Immature natural killer cell (primary cell): Measurements from ENCODE around the gene TRAF3IP1. TPM values are rescaled to one million over a fixed set of nuclear protein-coding genes. Genes with fewer than 3 reads are reported as not detected.
"Not testable (repeated sequence)": the region's sequence is repeated elsewhere in the genome, so short reads cannot be mapped to it uniquely, and the experiment has no call there.

Source experiments
- DNase-seq, 3 donors: peaks; one replicate each; pipeline ENCODE4 v3.0.0; 2022; ENCODE audit warnings: mixed read lengths in 1 of 3
- H3K27ac Mint-ChIP-seq, 6 donors: one replicate each; pipeline ENCODE4 v1.8.0; 2020; ENCODE audit warnings: mixed read lengths in 6 of 6, mild to moderate bottlenecking in 5 of 6, inconsistent platforms in 4 of 6, moderate library complexity in 3 of 6
- H3K27me3 Mint-ChIP-seq, 3 donors: one replicate each; pipeline ENCODE4 v1.8.0; 2020 to 2021; ENCODE audit warnings: low read depth in 3 of 3, mild to moderate bottlenecking in 3 of 3, mixed read lengths in 3 of 3, moderate library complexity in 3 of 3, inconsistent platforms in 1 of 3
- H3K36me3 Mint-ChIP-seq, 3 donors: one replicate each; pipeline ENCODE4 v1.8.0; 2020; ENCODE audit warnings: mixed read lengths in 3 of 3, inconsistent platforms in 2 of 3, mild to moderate bottlenecking in 2 of 3
- H3K4me1 Mint-ChIP-seq, 2 donors: one replicate each; pipeline ENCODE4 v1.8.0; 2020; ENCODE audit warnings: inconsistent platforms in 2 of 2, mild to moderate bottlenecking in 2 of 2, mixed read lengths in 2 of 2, moderate library complexity in 1 of 2
- H3K4me3 Mint-ChIP-seq, 5 donors: one replicate each; pipeline ENCODE4 v1.8.0; 2020; ENCODE audit warnings: mild to moderate bottlenecking in 5 of 5, mixed read lengths in 5 of 5, inconsistent platforms in 3 of 5, moderate library complexity in 3 of 5
- H3K9me3 Mint-ChIP-seq, 6 donors: one replicate each; pipeline ENCODE4 v1.8.0; 2020; ENCODE audit warnings: mild to moderate bottlenecking in 6 of 6, mixed read lengths in 6 of 6, inconsistent platforms in 4 of 6, moderate library complexity in 3 of 6
- polyA plus RNA-seq, 3 donors: library from polyadenylated mRNA; unstranded; fragments of 300-500 nt; fragmentation: Illumina TruSeq; gene quantifications; one replicate each; pipeline ENCODE4 v1.2.3, GENCODE V29; 2021

TRAF3IP1 gene
- polyA plus RNA-seq, 3 donors from 2014 or later = 1.9 to 7.0 (median 2.2) TPM

DNA sequence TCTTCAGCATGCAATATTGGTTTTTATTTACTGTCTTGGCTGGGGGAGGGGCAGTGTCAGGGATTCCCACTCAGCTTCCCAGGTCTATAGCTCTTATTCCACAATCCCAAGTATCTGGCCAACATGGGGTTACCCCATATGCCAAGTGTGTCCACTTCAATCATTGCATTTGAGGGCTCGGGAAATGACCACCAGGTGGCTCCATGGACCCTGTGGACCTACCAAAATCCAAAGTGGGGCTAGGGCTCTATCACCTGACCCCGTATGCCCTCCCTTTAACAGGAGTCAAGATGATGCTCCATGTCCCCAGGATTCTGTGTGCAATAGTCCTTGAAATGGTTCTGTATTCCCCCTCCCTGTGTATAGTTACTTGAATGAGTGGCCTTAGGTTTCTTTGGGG is 12.1 kb upstream of the TRAF3IP1 start:
- Mint-ChIP-seq H3K27me3 (peaks cover 0 to 7% (median 2%) of the 10 kb centered on the region in 3 donors), H3K27ac (no peak overlapping the region), H3K4me1 (no peaks in the 10 kb centered on the region), H3K9me3 (no peaks in the 10 kb centered on the region), H3K4me3 (no peak overlapping the region), H3K36me3 (no peaks in the 10 kb centered on the region)
- no peak for DNase-seq

DNA sequence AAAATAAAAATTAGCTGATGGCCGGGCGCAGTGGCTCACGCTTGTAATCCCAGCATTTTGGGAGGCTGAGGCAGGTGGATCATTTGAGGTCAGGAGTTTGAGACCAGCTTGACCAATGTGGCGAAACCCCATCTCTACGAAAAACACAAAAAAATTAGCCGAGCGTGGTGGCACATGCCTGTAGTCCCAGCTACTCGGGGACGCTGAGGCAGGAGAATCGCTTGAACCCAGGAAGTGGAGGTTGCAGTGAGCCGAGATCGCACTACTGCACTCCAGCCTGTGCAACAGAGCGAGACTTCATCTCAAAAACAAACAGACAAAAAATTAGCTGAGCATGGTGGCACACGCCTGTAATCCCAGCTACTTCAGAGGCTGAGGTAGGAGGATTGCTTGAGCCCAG is 9.6 kb upstream of the TRAF3IP1 start:
- not testable (repeated sequence) for H3K4me3 Mint-ChIP-seq, H3K27me3 Mint-ChIP-seq, H3K4me1 Mint-ChIP-seq, H3K27ac Mint-ChIP-seq, DNase-seq, H3K36me3 Mint-ChIP-seq, H3K9me3 Mint-ChIP-seq

DNA sequence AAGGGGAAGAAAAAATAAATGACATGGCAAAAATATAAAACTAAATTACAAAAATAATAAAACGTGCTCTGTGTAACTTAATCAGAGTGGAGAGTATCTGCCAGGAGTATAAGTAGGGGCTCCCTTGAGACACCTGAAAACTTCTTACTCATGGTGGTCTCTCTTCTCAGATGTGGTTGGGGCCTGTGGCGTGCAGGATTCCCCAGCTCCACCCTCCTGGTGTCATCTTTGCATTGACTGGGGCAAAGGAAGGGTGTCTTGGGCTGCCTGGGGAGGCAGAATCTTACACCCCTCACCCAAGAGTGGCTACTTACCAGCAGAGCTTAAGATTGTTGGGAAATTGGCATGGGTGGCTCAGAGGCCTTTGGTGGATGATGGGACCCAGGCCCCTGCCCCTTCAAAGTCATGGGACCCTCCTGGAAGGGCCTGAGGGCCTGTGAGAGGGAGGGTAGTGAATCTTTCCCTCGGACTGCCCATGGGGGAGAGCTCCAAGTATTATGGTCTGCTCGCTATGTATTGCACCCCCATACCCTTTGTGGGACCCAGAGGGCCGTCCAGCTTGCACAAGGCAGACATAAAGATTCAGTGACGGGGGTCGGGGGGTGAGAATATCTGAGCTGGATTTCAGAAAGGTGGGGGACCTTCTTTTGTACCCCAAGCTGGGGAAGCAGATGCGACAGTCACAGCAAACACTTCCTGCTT is 6.9 kb upstream of the TRAF3IP1 start:
- no peaks in the 10 kb centered on the region for H3K9me3 Mint-ChIP-seq

DNA sequence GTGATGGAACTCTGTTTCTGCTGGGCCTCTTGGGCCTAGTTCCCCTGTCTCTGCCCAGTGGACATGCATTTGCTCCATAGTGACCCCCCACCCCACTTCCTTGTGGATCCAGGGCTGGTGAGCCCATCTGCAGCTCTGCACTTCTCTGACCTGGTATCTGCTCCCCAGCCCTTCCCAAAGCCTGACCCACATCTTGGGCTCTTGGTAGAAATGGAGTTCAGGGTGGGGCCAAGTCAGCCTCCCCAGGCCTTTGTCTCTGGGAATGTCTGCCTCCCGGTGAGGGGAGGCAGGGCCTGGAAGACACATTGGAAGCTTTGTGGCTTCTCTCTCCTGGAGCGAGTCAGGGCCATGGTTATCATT is 6.3 kb upstream of the TRAF3IP1 start:
- DNase-seq = no peak
- H3K4me3 Mint-ChIP-seq = no peak overlapping the region
- no peaks in the 10 kb centered on the region for H3K36me3 Mint-ChIP-seq
- no peaks in the 10 kb centered on the region for H3K4me1 Mint-ChIP-seq
- H3K27ac Mint-ChIP-seq = no peak overlapping the region
- no peaks in the 10 kb centered on the region for H3K9me3 Mint-ChIP-seq
- peaks cover 2 to 5% (median 2%) of the 10 kb centered on the region in 3 donors for H3K27me3 Mint-ChIP-seq

More for the DNA sequence above, 6.9 kb upstream of the TRAF3IP1 start:
- no peak overlapping the region for H3K27ac Mint-ChIP-seq
- no peak for DNase-seq
- H3K4me3 Mint-ChIP-seq = no peak overlapping the region
- peaks cover 2 to 5% (median 2%) of the 10 kb centered on the region in 3 donors for H3K27me3 Mint-ChIP-seq
- no peaks in the 10 kb centered on the region for H3K36me3 Mint-ChIP-seq
- no peaks in the 10 kb centered on the region for H3K4me1 Mint-ChIP-seq

DNA sequence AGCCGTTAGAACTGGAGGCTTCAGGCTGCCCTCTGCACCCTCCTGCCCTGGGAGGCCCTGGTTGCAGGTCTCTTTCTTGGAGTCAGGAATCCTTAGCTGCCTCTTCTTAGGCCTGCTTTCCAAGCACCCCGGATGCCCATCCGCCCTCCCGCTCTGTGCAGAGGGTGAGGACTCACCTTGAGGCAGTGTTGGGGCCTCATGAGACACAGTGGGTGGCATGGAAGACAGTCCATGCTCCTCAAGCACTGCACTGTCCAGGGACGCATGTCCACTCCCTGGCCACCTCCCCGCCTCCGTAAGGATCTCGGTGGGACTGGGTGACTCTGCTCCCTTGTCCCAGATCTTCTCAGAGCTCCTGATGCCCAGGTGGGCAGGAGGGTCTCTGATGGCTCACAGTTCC is 5.7 kb upstream of the TRAF3IP1 start:
- Mint-ChIP-seq H3K27me3 (peaks cover 2 to 5% (median 2%) of the 10 kb centered on the region in 3 donors), H3K4me1 (peaks cover under 1 to 6% of the 10 kb centered on the region in 2 donors), H3K27ac (no peak overlapping the region), H3K4me3 (no peak overlapping the region), H3K9me3 (no peaks in the 10 kb centered on the region), H3K36me3 (no peaks in the 10 kb centered on the region)
- DNase-seq = no peak

DNA sequence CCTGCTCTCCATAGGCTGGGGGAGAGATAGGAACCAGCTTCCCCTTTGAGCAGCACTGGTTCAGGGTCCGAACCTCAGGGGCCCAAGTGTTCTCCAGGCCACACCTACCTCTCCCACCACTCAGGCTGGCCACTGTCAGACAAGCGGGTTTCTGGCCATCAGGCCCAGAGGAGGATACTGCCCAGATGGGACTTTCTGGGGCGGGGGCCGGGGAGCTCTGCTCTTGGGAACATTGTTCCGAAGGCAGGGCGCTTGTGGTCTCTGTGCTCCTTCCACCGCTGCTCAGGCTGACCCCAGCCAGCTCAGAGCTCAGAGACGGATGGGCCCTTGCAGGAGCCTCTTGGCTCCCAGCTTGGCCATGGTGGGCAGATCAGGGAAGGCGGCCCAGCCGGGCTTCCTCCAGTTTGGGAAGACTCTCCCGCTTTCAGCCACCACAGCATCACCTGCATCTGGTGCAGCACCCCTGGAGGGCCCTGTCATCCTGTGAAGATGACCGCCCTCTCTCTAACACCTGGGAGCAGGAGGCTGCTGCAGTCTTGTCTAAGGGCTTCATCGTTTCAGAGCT is 5.2 kb upstream of the TRAF3IP1 start:
- DNase-seq = no peak
- no peaks in the 10 kb centered on the region for H3K9me3 Mint-ChIP-seq
- H3K27me3 Mint-ChIP-seq = peaks cover 2 to 5% (median 2%) of the 10 kb centered on the region in 3 donors
- H3K4me1 Mint-ChIP-seq = peaks cover 5 to 10% of the 10 kb centered on the region in 2 donors
- H3K27ac Mint-ChIP-seq = no peak overlapping the region
- no peak overlapping the region for H3K4me3 Mint-ChIP-seq
- no peaks in the 10 kb centered on the region for H3K36me3 Mint-ChIP-seq

DNA sequence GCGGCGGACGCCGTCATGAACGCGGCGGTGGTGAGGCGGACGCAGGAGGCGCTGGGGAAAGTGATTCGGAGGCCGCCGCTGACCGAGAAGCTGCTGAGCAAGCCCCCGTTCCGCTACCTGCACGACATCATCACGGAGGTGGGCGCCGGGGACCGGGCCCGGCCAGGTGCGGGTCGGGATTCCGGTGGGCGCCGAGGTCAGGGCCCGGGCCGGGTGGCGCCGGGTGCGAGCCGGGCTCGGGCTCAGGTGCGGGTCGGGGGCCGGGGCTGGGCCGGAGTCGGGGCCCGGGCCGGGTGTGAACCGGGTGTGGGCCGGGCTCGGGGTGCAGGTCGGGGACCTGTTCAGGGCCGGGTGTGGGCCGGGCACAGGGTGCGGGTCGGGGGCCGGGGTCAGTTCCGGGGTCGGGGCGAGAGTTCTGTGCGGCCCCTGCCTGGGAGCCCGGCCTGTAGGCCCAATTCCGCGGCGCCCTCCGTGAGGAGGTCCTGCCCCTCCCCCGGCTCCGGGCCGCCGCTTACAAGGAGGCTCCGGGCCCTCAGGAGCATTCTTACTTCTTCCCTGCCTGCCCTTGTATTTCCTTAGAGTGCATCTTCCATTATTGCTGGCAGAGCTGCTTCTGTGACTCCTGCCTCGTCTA is 447 bp downstream of the TRAF3IP1 start:
- H3K4me3 Mint-ChIP-seq = peak overlapping the region; percentile 76 to 84 (median 80)
- H3K4me1 Mint-ChIP-seq = peaks cover 14 to 22% of the 10 kb centered on the region in 2 donors
- no peak for DNase-seq
- no peaks in the 10 kb centered on the region for H3K9me3 Mint-ChIP-seq
- peaks cover 0 to 5% (median 2%) of the 10 kb centered on the region in 3 donors for H3K27me3 Mint-ChIP-seq
- H3K27ac Mint-ChIP-seq = peak overlapping the region in 3 of 6 donors; percentile 31 to 75 (median 69)
- H3K36me3 Mint-ChIP-seq = peaks cover 0 to 9% (median 0%) of the 10 kb centered on the region in 3 donors

DNA sequence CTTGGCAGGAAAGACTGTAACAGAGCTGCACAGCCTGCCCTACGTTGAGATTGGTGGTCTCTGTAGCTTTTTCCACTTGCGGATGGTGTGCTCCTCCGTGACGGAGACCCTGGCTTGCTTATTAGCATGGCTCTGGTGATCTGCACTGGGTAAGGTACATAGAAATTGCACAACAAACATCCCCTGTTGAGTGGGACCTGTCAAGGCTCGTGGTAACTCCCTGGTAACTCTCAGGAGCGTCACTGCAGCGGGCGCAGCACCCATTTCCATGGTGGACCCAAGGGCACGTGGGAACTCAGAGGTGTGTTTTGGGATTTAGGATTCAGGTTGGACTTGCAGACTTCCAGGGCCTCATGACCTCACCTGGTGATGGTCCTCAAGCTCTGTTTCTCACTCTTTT is 1.1 kb downstream of the TRAF3IP1 start:
- DNase-seq = no peak
- peaks cover 0 to 9% (median 0%) of the 10 kb centered on the region in 3 donors for H3K36me3 Mint-ChIP-seq
- H3K4me3 Mint-ChIP-seq = peak overlapping the region; percentile 74 to 81 (median 80)
- peaks cover 0 to 3% (median 0%) of the 10 kb centered on the region in 3 donors for H3K27me3 Mint-ChIP-seq
- peaks cover 14 to 22% of the 10 kb centered on the region in 2 donors for H3K4me1 Mint-ChIP-seq
- peak overlapping the region in 3 of 6 donors; percentile 42 to 75 (median 66) for H3K27ac Mint-ChIP-seq
- no peaks in the 10 kb centered on the region for H3K9me3 Mint-ChIP-seq

DNA sequence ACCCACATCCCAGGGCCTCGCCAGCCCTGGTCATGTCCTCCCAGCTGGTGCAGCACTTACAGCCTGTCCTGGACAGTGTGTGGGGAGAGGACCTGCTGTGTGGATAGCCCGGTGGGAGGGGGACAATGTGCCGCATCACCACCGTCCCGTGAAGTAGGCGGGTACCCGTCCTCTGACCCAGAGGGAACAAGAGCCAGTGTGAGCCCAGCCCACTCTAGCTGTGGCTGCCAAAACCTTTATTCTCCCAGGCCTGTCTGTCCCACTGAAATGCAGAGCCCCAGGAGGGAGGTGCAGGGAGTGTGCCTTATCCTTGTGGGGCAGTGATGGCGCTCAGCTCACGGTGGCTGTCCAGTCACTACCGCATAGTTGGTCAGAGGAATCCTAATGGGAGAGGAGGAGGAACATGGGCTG is 1.7 kb downstream of the TRAF3IP1 start:
- DNase-seq = no peak
- peaks cover 0 to 9% (median 4%) of the 10 kb centered on the region in 3 donors for H3K36me3 Mint-ChIP-seq
- H3K4me3 Mint-ChIP-seq = peak overlapping the region; percentile 74 to 81 (median 80)
- peaks cover 0 to 2% (median 0%) of the 10 kb centered on the region in 6 donors for H3K9me3 Mint-ChIP-seq
- peak overlapping the region in 2 of 6 donors; percentile 42 to 66 for H3K27ac Mint-ChIP-seq
- H3K4me1 Mint-ChIP-seq = peaks cover 14 to 22% of the 10 kb centered on the region in 2 donors
- H3K27me3 Mint-ChIP-seq = peaks cover 0 to 1% (median 0%) of the 10 kb centered on the region in 3 donors

DNA sequence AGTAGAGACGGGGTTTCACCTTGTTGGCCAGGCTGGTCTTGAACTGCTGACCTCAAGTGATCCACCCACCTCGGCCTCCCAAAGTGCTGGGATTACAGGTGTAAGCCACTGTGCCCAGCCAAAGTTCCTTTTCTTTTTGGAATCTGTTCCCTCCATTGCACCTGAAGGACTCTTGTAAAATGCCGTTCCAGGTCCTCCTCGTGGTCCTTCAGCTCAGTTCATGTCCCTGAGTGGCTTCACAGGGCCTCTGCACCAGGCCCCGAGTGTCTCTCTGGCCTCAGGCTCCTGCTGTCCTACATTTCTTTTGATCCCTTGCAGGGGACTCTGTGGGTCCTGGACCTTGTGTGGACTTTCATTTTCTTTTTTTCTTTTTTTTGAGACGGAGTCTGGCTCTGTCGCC is 3.9 kb downstream of the TRAF3IP1 start:
- not testable (repeated sequence) for H3K27me3 Mint-ChIP-seq, H3K9me3 Mint-ChIP-seq, DNase-seq, H3K27ac Mint-ChIP-seq, H3K4me3 Mint-ChIP-seq
- peaks cover 14 to 29% (median 23%) of the 10 kb centered on the region in 3 donors for H3K36me3 Mint-ChIP-seq
- peaks cover 14 to 20% of the 10 kb centered on the region in 2 donors for H3K4me1 Mint-ChIP-seq

DNA sequence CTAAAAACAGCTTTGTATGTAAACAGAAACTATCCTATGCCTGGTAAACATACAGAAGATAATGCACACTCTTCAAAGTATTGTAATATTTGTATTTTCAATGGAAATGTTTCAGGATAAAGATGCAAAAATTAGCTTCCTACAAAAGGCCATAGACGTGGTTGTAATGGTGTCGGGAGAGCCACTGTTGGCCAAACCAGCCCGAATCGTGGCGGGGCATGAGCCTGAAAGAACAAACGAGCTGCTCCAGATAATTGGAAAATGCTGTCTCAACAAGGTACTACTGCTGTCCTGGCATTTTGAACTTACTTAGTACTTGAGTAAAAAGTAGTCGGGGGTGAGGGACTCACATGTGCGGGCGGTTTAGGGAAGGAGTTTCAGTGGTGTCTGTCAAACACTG is 5.4 kb downstream of the TRAF3IP1 start:
- DNase-seq = no peak
- H3K9me3 Mint-ChIP-seq = peaks cover 0 to 2% (median 0%) of the 10 kb centered on the region in 6 donors
- H3K36me3 Mint-ChIP-seq = peaks cover 14 to 36% (median 23%) of the 10 kb centered on the region in 3 donors
- no peak overlapping the region for H3K27ac Mint-ChIP-seq
- peaks cover 9 to 12% of the 10 kb centered on the region in 2 donors for H3K4me1 Mint-ChIP-seq
- no peak overlapping the region for H3K4me3 Mint-ChIP-seq
- H3K27me3 Mint-ChIP-seq = no peaks in the 10 kb centered on the region

DNA sequence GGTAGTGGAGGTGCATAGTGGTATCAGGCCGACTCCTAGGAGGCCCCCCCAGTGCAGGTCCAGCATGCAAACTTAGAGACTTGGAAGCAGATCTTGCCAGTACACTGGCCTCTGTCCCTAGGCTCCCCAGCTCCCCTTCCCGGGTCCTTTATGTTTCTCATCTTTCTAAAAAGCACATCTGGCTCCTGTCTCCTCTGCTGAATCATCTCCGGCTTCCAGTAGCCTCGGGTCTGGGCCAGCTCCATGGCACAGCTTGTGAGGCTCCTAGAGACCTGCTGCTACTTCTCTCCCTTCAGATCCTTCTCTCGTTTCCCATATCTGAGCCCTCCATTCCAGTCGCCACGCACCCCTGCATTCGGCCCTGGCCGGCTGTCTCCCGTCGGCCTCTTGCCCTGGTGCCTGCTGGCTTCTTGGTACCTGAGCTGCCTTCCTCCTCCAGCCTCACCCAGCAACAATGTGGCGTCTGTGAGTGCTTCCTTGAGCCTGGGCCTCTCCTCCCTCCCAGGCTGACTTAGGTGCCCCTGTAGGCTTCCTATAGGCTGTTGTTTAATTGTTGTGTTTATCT is 6.6 kb downstream of the TRAF3IP1 start:
- peaks cover under 1 to 1% of the 10 kb centered on the region in 2 donors for H3K4me1 Mint-ChIP-seq
- no peak overlapping the region for H3K4me3 Mint-ChIP-seq
- H3K27me3 Mint-ChIP-seq = no peaks in the 10 kb centered on the region
- no peak for DNase-seq
- peaks cover 0 to 2% (median 0%) of the 10 kb centered on the region in 6 donors for H3K9me3 Mint-ChIP-seq
- no peak overlapping the region for H3K27ac Mint-ChIP-seq
- H3K36me3 Mint-ChIP-seq = peaks cover 17 to 39% (median 23%) of the 10 kb centered on the region in 3 donors

DNA sequence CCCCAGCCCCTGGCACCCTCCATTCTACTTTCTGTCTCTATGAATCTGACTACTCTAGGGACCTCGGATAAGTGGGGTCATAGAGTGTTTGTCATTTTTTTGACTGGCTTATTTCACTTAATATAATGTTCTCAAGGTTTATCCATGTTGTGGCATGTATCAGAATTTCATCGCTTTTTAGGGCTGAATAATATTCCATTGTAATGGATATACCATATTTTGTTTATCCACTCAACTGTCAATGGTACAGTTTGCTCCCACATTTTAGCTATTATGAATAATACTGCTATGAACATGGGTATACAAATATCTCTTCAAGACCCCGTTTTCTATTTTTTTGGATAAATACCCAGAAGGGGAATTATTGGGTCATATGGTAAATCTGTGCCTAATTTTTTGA is 7.4 kb downstream of the TRAF3IP1 start:
- H3K9me3 Mint-ChIP-seq = peaks cover 0 to 2% (median 0%) of the 10 kb centered on the region in 6 donors
- no peaks in the 10 kb centered on the region for H3K4me1 Mint-ChIP-seq
- no peaks in the 10 kb centered on the region for H3K27me3 Mint-ChIP-seq
- H3K4me3 Mint-ChIP-seq = no peak overlapping the region
- peaks cover 21 to 44% (median 23%) of the 10 kb centered on the region in 3 donors for H3K36me3 Mint-ChIP-seq
- DNase-seq = no peak
- no peak overlapping the region for H3K27ac Mint-ChIP-seq

DNA sequence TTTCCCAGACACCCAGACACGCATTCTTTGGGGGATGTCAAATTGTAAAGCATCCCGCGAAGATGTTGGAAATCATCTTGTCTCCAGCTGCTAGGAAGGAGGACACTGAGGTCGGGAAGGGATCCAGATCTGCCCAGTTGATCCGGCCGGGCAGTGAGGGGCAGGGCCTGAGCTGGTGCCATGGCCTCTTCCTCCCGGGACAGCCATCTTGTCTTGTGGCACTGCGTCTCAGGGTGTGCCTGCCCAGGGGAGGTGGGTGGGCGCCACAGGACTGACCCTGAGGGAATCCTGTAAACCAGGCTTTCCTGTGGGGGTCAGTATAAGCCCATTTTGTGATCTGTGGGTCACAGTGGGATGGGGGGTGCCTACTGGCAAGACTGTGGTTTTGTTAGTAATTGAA is 10.1 kb downstream of the TRAF3IP1 start:
- H3K4me3 Mint-ChIP-seq = no peak overlapping the region
- H3K36me3 Mint-ChIP-seq = peaks cover 21 to 42% (median 27%) of the 10 kb centered on the region in 3 donors

More for the DNA sequence above, 10.1 kb downstream of the TRAF3IP1 start:
- peaks cover 0 to 2% (median 0%) of the 10 kb centered on the region in 6 donors for H3K9me3 Mint-ChIP-seq
- H3K4me1 Mint-ChIP-seq = no peaks in the 10 kb centered on the region
- no peaks in the 10 kb centered on the region for H3K27me3 Mint-ChIP-seq
- no peak overlapping the region for H3K27ac Mint-ChIP-seq
- no peak for DNase-seq
